Liver (tissue), 9 donors: ENCODE measurements around the gene COL1A2. TPM values are rescaled to one million over a fixed set of nuclear protein-coding genes. Genes with fewer than 3 reads are reported as not detected.

Experiments
- DNase-seq: peaks from one replicate; pipeline ENCODE4 v3.0.0-alpha.2; 2017; ENCODE audit warnings: low spot score
- H3K27ac ChIP-seq, 2 donors: one replicate each; pipeline ENCODE4 v1.7.0; 2013; ENCODE audit warnings: inconsistent platforms in 2 of 2, low read length in 2 of 2, control low read depth in 1 of 2, low read depth in 1 of 2, mild to moderate bottlenecking in 1 of 2
- H3K27me3 ChIP-seq, 4 donors: one replicate each; pipeline versions ENCODE4 v1.6.1 to v1.7.0; 2013; ENCODE audit warnings: low read length in 3 of 4, inconsistent platforms in 1 of 4, mild to moderate bottlenecking in 1 of 4, moderate library complexity in 1 of 4; ENCODE audit not compliant: control insufficient read depth in 4 of 4, insufficient read depth in 4 of 4
- H3K36me3 ChIP-seq, 4 donors: one replicate each; pipeline versions ENCODE4 v1.6.1 to v1.7.0; 2013; ENCODE audit warnings: low read length in 3 of 4, mild to moderate bottlenecking in 3 of 4, low read depth in 1 of 4, moderate library complexity in 1 of 4; ENCODE audit not compliant: control insufficient read depth in 4 of 4, insufficient read depth in 3 of 4
- H3K4me1 ChIP-seq, 4 donors: one replicate each; pipeline versions ENCODE4 v1.6.1 to v1.7.0; 2013; ENCODE audit warnings: low read length in 3 of 4, mild to moderate bottlenecking in 3 of 4, moderate library complexity in 1 of 4; ENCODE audit not compliant: control insufficient read depth in 4 of 4, insufficient read depth in 4 of 4
- H3K4me3 ChIP-seq, 3 donors: one replicate each; pipeline versions ENCODE4 v1.6.1 to v1.7.0; 2013; ENCODE audit warnings: low read length in 3 of 3, control low read depth in 1 of 3, low read depth in 1 of 3, mild to moderate bottlenecking in 1 of 3
- H3K9ac ChIP-seq, 2 donors: one replicate each; pipeline ENCODE4 v1.7.0; 2013; ENCODE audit warnings: low read length in 2 of 2, mild to moderate bottlenecking in 2 of 2, moderate library complexity in 2 of 2, control low read depth in 1 of 2, low read depth in 1 of 2
- H3K9me3 ChIP-seq, 4 donors: one replicate each; pipeline versions ENCODE4 v1.6.1 to v1.7.0; 2013; ENCODE audit warnings: low read length in 3 of 4; ENCODE audit not compliant: control insufficient read depth in 4 of 4
- ATF3 ChIP-seq: IDR thresholded peaks from 2 replicates; pipeline ENCODE4 v1.6.1; 2016; ENCODE audit warnings: antibody characterized with exemption
- CTCF ChIP-seq: fragments of 150-350 bp; IDR thresholded peaks from 2 replicates; pipeline ENCODE4 v1.5.1; 2017; ENCODE audit warnings: improper control_type of control experiment, low read depth, low read length; ENCODE audit not compliant: missing input control
- EGR1 ChIP-seq, 2 donors: IDR thresholded peaks; 2 replicates each; pipeline ENCODE4 v1.6.1; 2016 to 2018; ENCODE audit warnings: antibody characterized with exemption in 2 of 2, low read depth in 2 of 2
- FOXA1 ChIP-seq: IDR thresholded peaks from 2 replicates; pipeline ENCODE4 v1.6.1; 2016; ENCODE audit warnings: antibody characterized with exemption
- FOXA2 ChIP-seq: IDR thresholded peaks from 2 replicates; pipeline ENCODE4 v1.6.1; 2016; ENCODE audit warnings: antibody characterized with exemption
- GABPA ChIP-seq, 2 donors: IDR thresholded peaks in 1 of 2; conservative IDR thresholded peaks in 1 of 2; 2 replicates each; pipeline ENCODE4 v1.6.1; 2016; ENCODE audit warnings: antibody characterized with exemption in 2 of 2, mild to moderate bottlenecking in 1 of 2, moderate library complexity in 1 of 2
- HNF4A ChIP-seq, 2 donors: conservative IDR thresholded peaks; 2 replicates each; pipeline ENCODE4 v1.6.1; 2016; ENCODE audit warnings: antibody characterized with exemption in 2 of 2, mild to moderate bottlenecking in 2 of 2
- HNF4G ChIP-seq: IDR thresholded peaks from 2 replicates; pipeline ENCODE4 v1.6.1; 2016; ENCODE audit warnings: antibody characterized with exemption
- JUND ChIP-seq, 2 donors: IDR thresholded peaks; 2 replicates each; pipeline ENCODE4 v1.6.1; 2016; ENCODE audit warnings: antibody characterized with exemption in 2 of 2
- MAX ChIP-seq: IDR thresholded peaks from 2 replicates; pipeline ENCODE4 v1.6.1; 2016; ENCODE audit warnings: antibody characterized with exemption
- NR2F2 ChIP-seq: IDR thresholded peaks from 2 replicates; pipeline ENCODE4 v1.6.1; 2016; ENCODE audit warnings: antibody characterized with exemption
- RAD21 ChIP-seq, 2 donors: IDR thresholded peaks; 2 replicates each; pipeline ENCODE4 v1.6.1; 2016; ENCODE audit warnings: antibody characterized with exemption in 2 of 2, mild to moderate bottlenecking in 2 of 2
- REST ChIP-seq: IDR thresholded peaks from 2 replicates; pipeline ENCODE4 v1.6.1; 2016; ENCODE audit warnings: antibody characterized with exemption, mild to moderate bottlenecking
- RXRA ChIP-seq, 2 donors: IDR thresholded peaks; 2 replicates each; pipeline ENCODE4 v1.6.1; 2017 to 2018; ENCODE audit warnings: antibody characterized with exemption in 2 of 2, mild to moderate bottlenecking in 1 of 2
- TAF1 ChIP-seq: conservative IDR thresholded peaks from 2 replicates; pipeline ENCODE4 v1.6.1; 2016; ENCODE audit warnings: antibody characterized with exemption, mild to moderate bottlenecking
- YY1 ChIP-seq: IDR thresholded peaks from 2 replicates; pipeline ENCODE4 v1.6.1; 2016; ENCODE audit warnings: antibody characterized with exemption, mild to moderate bottlenecking
- WGBS: extraction: QIAGEN DNeasy Blood & Tissue Kit; methylation state at CpG from one replicate; pipeline ENCODE4 v1.1.7; 2013; 5-methylcytosine and 5-hydroxymethylcytosine counted together
- polyA plus RNA-seq, 2 donors: library from polyadenylated mRNA; stranded (reverse) in 1 of 2; unstranded in 1 of 2; fragments of 200-250 nt in 1 of 2; fragments of >200 nt in 1 of 2; fragmentation: Nextera tagmentation in 1 of 2; extraction: Ambion mirVana in 1 of 2; gene quantifications; one replicate each; pipeline versions ENCODE4 v1.2.1 to v1.2.3, GENCODE V29; 2013 to 2015
- total RNA-seq, 2 donors: library from RNA; depleted of rRNA; stranded (reverse); fragments of >200 nt; gene quantifications; one replicate each; pipeline ENCODE4 v1.2.3, GENCODE V29; 2014
- TF ChIP-seq, protein P1 (sequence below): IDR thresholded peaks from 2 replicates; pipeline ENCODE4 v1.6.1; 2016; ENCODE audit warnings: antibody characterized with exemption
- donor health status: healthy.
- donor health status: healthy.
- donor health status: healthy.
- donor health status: healthy.
- donor health status: healthy.

COL1A2 gene
- total and polyA plus RNA-seq, 4 donors = 11.5 to 86.2 (median 42.0) TPM

- no peak for TF ChIP-seq TAF1
- TF ChIP-seq MAX = no peak
- no peak for TF ChIP-seq HNF4G
- TF ChIP-seq EGR1 (IDR thresholded peaks at IDR 0.05; ENCODE audit: low read depth in 2 of 2) = no peak
- no peak for TF ChIP-seq GABPA (IDR thresholded peaks at IDR 0.05 in 1 of 2, conservative IDR thresholded peaks at IDR 0.05 in 1 of 2)
- H3K4me1 ChIP-seq = no peaks in the 10 kb centered on the region
- no peak overlapping the region for H3K4me3 ChIP-seq
- peaks cover 0 to 3% (median 0%) of the 10 kb centered on the region in 4 donors for H3K27me3 ChIP-seq
- H3K36me3 ChIP-seq = no peaks in the 10 kb centered on the region
- no peaks in the 10 kb centered on the region for H3K9me3 ChIP-seq
- DNase-seq = no peak
- no peak overlapping the region for H3K27ac ChIP-seq
- no peak overlapping the region for H3K9ac ChIP-seq
These were observed 14.4 kb upstream of the COL1A2 start for GRCh38 chr7:94380264-94380663.

- H3K9me3 ChIP-seq = no peaks in the 10 kb centered on the region
- no peak overlapping the region for H3K9ac ChIP-seq
- no peak for DNase-seq
- H3K4me3 ChIP-seq = no peak overlapping the region
- TF ChIP-seq FOXA2 (no peak), EGR1 (IDR thresholded peaks at IDR 0.05; ENCODE audit: low read depth in 2 of 2) (no peak), GABPA (IDR thresholded peaks at IDR 0.05 in 1 of 2, conservative IDR thresholded peaks at IDR 0.05 in 1 of 2) (no peak), HNF4A (conservative IDR thresholded peaks at IDR 0.05) (no peak), TAF1 (no peak), NR2F2 (no peak), YY1 (no peak), RXRA (IDR thresholded peaks at IDR 0.05) (no peak), RAD21 (IDR thresholded peaks at IDR 0.05) (no peak), MAX (no peak), JUND (IDR thresholded peaks at IDR 0.05) (no peak), HNF4G (no peak), REST (no peak), FOXA1 (no peak), ATF3 (no peak), CTCF (no peak)
- TF ChIP-seq, protein P1, sequence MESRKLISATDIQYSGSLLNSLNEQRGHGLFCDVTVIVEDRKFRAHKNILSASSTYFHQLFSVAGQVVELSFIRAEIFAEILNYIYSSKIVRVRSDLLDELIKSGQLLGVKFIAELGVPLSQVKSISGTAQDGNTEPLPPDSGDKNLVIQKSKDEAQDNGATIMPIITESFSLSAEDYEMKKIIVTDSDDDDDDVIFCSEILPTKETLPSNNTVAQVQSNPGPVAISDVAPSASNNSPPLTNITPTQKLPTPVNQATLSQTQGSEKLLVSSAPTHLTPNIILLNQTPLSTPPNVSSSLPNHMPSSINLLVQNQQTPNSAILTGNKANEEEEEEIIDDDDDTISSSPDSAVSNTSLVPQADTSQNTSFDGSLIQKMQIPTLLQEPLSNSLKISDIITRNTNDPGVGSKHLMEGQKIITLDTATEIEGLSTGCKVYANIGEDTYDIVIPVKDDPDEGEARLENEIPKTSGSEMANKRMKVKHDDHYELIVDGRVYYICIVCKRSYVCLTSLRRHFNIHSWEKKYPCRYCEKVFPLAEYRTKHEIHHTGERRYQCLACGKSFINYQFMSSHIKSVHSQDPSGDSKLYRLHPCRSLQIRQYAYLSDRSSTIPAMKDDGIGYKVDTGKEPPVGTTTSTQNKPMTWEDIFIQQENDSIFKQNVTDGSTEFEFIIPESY = no peak
- peaks cover 0 to 3% (median 0%) of the 10 kb centered on the region in 4 donors for H3K27me3 ChIP-seq
- H3K27ac ChIP-seq = no peak overlapping the region
- no peaks in the 10 kb centered on the region for H3K36me3 ChIP-seq
- H3K4me1 ChIP-seq = no peaks in the 10 kb centered on the region
- WGBS = 79% methylated on average over 3 of the region's 3 CpGs
These were observed 12.6 kb upstream of the COL1A2 start for GRCh38 chr7:94382132-94382531.
